GM18858 (cell line): ENCODE results near the gene USB1.

Experiments used
- ATAC-seq: cut with Tn5 transposase; IDR thresholded peaks from one replicate; pipeline ENCODE4 v1.9.1; 2021; ENCODE audit not compliant: unreplicated experiment

USB1 gene, protein sequence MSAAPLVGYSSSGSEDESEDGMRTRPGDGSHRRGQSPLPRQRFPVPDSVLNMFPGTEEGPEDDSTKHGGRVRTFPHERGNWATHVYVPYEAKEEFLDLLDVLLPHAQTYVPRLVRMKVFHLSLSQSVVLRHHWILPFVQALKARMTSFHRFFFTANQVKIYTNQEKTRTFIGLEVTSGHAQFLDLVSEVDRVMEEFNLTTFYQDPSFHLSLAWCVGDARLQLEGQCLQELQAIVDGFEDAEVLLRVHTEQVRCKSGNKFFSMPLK

DNA sequence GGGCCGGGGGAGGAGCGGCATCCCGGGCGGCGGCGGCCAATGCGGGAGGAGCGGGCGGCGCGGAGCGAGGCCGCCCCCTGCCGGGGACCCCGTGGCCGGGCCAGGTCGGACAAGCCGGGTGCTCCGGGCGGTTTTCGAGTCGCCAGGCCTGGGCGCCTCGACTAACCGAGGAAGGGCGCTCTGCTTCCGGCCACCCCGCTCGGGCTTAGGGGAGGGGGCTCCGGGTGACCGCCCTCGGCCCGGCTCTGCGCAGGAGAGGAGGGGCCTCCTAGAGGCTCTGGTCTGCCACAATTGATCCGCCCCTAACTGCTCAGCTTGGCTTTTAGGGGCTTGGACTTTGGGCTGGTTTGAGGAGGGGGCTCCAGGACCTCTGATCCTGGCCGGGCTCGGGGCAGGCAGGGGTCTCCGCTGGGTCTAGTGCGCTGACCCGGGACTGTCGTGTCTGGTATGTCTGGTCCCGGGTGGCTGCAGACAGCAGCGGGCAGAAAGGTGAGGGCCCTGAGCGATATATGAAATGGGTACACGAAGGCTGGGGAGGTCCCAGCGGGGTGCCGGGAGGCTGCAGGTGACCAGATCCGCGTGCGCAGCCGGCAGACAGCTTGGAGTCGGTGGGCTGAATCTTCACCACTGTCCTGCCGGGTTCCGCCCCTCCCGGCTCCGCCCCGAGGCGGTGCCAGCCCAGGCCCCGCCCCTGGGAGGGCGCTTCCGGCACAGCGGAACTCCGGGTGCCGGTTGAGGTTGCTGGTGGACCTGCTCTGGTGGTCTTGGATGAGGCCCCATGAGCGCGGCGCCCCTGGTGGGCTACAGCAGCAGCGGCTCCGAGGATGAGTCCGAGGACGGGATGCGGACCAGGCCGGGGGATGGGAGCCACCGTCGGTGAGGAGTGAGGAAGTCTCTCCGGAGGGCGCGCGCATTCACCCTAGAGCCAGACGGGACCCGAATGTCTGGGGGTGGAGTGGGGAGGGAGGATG is at the start of gene USB1:
TSS of gene USB1 (plus strand) at position 702 of the 971 bp plus-strand sequence. CDS start at position 779, 77 bp downstream.
- peak; percentile 69 for ATAC-seq

DNA sequence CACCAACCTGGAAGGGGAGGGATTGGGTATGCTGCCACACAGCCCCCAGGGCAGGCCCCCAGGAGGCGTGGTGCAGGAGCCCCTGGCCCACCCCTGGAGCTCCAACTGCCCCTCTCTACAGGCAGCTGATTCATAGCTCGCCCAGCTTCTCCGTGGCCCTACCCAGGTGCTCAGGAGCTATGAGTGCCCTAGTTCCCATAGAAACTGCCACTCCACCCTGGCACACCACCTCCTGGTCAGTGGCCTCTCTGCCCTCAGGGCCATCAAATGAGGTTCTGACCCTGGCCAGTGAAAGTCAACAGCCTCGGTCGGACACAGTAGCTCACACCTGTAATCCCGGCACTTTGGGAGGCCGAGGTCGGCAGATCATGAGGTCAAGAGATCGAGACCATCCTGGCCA is 48.3 kb upstream of the USB1 start:
- no peak for ATAC-seq

DNA sequence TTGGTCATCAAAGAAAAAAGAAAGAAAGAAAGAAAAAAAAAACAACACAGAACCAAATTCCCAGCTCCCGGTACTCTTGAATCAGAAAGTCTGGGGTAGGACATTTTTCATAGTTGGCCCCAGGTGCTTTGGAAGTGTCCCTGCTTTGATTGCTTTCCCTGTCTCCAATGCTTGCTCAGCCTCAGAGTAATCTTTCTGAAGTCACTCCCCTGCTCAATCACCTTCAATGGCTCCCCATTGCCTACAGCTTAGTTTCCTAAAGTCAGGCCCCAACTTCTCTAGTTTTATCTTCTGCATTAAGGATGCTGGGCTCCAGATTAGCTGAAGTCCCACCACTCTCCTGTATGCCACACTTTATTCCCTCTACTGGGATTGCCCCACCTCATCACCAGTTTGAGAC is 47.4 kb upstream of the USB1 start:
- ATAC-seq = no peak

DNA sequence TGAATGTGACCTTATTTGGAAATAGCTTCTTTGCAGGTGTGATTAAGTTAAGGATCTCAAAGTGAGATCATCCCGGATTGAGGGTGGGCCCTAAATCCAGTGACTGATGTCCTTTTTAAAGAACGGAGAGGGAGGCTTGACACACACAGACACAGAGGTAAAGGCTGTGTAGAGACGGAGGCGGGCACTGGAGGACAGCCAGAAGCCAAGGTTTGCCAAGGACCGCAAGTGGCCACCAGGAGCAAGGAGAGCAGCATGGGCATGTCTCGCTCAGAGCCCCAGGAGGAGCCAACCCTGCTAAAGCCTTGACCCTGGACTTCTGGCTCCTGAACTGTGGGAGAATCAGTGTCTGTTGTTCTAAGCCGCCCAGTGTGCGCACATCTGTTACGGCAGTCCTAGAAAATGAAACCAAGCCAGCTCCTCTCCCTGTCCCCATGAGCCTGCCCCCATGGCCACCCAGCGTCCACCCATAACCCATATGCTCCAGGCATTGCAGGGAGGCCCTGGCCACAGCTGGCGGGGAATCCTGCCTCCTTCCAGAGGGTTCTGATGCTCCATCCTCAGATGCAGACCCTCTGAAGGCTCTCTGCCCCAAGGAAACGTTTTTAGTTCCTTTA is 45.5 kb upstream of the USB1 start:
- no peak for ATAC-seq

DNA sequence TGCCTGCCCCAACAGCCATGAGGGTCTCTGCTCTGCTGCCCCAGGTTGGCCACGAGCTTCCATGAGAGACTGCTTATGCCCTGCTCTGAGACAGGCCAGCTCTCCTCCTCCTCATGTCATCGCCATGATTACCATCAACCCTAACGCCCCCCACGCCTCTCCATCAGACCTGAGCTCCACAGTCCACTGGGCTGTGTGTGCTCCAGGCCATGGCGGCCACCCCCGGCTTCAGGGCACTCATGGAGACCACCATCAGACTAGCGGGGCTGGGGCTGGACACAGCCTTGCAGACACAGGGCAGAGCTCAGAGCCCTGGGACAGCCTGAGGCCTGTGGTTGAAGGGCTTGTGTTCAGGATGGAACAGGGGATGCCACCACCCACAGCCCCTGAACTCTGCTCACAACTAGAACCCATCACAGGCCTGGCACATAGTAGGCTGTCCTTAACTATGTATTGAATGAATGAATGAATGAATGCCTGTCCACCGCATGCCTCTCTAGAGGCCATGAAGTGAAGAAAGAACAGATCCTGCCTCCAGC is 44.9 kb upstream of the USB1 start:
- no peak for ATAC-seq

DNA sequence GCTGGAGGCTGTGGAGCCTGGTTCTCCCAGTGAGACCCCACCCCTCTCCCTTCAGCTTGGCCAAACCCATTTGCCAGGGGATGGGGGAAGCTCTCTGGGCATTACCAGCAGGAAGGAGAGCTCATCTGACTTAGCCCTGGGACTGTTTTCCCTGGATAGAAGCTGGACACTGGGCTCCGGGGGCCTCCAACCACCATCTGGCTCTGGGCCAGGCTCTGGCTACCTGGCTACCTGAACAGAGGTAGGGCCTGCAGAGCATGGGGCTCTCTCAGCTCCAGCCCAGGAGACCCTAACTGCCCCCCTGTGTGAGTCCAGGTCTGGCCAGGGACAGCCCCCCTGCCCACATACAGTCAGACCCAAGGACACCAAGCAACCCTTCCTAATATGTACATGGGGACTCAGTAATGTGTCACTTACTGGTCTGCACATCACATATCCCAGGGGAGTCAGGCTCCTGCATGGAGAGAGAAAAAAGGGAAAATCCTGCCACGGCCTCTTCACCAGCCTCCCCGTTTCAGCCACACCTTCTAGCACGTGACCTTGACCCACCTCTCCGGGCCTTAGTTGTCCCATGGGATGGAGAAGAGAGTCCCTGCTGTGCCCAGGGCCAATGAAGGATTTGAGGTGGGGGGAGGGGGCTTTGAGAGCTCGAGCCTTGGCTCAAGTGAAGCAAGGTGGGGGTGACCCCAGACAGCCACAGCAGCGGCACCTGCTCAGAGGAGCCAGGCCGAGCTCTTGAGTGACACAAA is 44.1 kb upstream of the USB1 start:
- no peak for ATAC-seq

DNA sequence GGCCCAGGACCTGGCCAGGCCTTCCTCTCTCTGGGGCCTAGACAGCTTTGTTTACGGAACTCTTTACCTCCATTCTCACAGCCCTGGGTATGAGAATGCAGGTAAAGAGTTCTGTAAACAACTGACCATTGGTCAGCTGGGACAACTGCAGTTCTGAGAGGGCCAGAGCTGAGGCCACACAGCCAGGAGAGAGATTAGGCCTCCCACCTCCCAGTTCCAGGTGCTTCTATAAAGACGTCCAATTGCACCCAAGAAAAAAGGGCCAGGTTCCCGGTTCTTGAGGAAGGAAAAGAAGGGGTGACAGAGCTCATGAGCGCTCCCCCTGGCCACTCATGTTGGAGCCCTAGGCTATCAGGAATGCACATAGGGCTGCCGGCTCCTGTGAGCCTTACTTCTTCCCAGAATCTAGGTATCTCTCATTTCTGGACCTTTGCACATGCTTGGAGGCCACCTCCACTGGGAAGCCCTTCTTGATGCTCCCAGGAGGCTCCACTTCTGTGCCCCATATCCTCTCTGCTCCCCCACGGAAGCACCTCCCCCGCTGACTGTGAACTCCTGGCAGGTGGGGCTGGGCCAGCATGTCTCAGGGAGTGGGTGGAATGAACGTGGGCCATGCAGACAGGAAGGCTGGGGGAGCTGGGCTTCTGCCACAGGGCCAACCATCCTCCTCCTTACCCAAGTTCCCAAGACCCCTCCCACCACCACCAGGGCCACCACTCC is 43.4 kb upstream of the USB1 start:
- no peak for ATAC-seq

DNA sequence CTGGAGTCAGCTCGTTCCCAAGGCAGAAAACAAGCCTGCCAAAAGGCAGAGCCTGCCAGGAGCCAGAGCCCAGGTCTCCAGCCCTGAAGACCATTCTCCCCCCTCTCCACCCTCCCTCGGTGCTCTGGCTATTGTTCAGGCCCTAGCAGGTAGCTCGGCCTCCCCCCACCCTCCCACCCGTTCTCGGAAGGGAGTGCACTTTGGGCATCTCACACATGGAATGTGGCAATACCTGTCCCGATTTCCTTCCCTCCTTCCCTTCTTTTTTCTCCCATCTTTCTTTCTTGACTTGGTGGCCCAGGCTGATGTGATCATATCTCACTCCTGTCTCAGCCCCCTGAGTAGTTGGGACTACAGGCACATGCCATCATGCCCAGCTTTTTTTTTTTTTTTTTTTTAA is 42.7 kb upstream of the USB1 start:
- no peak for ATAC-seq

DNA sequence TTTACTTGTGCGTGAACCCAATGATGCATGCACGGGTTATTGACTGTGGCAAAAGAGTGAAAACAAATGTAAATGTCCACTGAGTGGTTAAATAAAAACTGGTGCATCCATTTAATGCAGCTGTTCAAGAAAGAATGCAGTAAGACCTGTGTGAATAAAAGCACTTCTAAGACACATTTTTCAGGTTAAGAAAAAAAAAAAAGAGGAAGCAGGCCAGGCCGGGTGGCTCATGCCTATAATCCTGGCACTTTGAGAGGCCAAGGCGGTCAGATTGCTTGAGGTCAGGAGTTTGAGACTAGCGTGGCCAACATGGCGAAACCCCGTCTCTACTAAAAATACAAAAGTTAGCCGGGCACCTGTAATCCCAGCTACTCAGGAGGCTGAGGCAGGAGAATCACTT is 42.1 kb upstream of the USB1 start:
- no peak for ATAC-seq

DNA sequence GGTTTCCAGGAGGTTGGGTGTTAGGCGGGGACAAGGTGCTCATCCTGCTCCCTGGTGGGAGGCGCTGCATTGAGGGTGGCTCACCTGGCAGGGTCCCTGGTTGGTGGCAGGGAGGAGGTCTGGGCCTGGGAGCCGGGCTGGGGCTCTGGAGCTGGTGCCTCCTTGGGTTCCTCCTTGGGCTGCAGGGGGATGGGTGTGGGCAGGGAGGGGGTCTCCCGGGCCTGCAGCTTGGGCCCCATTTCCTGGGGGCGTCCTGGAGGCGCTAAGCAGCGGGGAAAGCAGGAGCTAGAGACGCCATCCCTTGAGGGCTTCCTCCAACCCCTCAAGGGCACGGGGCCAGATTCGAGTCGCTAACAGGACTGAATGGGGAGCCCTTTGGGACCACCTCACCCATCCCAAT is 41.4 kb upstream of the USB1 start:
- ATAC-seq = no peak

DNA sequence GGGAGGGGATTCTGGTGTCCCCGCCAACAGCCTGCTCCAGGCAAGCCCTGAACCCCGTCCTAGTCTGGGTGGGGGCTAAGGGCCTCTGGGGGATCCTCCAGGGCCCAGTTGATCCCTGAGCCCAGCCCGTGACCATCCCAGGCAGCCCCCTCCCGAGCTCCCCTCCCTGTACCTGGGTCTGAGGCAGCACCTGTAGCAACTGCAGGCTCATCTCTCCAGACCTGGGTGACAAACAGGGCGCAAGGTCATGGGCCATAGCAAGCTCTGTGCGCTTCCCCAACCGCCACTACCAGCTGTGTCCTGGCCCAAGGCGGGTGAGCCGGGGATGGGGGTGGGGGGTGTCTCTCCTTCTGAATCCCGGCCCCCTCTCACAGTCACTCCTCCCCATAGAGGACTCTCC is 40.9 kb upstream of the USB1 start:
- no peak for ATAC-seq

DNA sequence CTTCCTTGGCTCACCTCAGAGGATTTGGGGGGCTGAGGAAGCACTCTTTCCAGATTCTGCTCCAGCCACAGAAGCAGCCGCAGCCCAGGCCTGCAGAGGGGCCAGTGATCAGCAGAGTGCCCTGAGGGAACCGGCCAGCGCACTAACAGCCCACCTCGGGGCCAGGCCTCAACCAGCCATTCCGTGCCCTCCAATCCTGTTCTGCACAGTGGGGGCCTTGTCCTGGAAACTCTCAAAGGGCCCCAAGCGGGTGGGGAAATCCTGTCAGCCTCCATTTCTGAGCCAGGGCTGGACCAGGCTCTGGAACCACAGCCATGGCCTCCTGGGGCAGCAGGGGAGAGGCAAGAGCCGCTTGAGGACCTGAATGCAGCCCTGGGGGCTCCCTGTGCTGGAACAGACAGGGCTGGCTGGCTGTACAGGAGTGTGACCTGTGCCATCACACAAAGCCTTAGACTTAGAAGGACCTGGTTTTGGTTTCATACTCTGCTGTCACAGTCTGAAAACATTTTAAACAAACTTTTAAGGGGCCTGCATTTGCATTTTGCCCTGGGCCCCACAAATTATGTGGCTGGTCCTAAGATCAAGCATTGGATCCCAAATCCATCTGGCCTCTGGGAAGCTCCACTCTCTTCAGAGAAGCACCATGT is 40.3 kb upstream of the USB1 start:
- ATAC-seq = no peak

DNA sequence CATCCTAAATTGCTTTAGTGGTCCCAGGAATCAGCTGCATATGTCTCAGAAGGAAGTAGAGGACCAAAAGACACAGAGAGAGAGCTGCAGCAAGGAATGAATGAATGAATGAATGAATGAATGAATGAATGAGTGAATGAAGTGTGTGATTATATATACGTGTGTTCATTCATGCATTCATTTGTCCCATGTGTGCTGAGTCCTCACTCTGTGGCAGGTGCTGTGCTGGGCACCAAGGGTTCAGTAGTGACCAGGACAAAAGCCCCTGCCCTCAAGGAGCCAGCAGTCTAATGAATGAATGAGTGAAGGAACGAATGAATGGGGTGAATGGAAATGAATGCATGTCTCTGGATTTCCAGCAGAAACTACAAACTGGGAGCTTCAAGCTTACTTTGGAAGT is 39.7 kb upstream of the USB1 start:
- no peak for ATAC-seq

DNA sequence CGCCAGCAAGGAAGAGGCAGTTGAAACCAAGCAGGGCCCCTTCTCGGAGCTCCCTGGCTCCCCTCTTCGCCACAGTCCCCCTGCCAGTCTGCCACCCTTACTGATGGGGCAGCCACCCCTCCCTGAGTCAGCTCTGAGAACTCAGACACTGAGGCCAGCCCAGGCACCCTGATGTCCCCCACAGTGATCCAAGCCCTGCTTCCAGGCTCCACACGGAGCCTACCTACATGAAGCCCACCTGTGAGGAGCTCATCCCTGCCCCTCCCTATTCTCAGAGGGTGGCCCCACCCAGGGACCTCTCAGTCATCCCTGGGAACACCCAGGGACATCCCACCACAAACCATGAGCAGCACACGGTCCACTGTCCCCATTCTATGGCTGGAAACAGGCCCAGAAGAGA is 39.2 kb upstream of the USB1 start:
- ATAC-seq = no peak

DNA sequence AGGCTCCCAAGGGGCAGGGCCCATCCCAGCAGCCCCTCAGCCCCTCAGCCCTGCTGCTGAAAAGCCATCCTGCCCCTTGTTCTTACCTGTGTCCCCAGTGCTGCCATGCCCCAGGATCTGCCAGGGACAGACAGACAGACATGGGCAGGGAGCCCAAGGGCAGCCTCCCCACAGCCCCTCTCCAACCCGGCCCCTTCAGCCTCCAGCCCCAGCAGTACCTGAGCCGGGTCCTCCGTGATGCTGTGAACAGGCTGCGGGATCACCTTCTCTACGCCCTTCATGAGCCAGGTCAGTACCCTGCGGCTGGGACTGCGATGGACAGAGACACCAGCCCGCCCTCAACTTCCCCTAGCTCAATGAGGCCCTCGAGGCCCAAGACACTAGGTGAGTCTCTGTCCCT is 38.5 kb upstream of the USB1 start:
- no peak for ATAC-seq

DNA sequence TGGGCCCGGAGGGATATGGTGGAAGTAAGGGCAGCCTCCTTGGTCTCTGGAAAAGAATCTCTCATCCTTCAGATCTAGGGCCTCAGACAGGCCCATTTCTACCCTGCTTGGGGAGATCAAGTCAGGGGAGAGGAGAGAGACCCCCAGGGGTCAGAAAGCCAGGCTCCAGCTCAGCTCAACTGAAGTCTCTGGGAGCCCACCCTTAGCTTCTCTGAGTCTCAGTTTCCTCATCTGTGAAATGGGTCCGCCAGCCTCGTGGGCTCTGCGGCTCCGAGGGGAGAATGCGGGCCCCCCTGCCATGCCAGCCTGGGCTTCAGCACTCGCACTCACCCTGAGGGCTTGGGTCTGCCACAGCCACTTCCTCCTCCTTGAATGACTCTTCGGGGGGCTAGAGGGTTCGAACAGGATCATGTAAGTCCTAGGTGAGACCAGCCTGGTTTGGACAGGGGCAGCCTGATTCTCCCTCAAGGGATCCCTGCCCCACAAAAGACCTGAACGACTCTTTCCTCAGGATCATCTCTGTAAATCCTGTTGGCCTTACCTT is 37.0 kb upstream of the USB1 start:
- ATAC-seq = no peak

DNA sequence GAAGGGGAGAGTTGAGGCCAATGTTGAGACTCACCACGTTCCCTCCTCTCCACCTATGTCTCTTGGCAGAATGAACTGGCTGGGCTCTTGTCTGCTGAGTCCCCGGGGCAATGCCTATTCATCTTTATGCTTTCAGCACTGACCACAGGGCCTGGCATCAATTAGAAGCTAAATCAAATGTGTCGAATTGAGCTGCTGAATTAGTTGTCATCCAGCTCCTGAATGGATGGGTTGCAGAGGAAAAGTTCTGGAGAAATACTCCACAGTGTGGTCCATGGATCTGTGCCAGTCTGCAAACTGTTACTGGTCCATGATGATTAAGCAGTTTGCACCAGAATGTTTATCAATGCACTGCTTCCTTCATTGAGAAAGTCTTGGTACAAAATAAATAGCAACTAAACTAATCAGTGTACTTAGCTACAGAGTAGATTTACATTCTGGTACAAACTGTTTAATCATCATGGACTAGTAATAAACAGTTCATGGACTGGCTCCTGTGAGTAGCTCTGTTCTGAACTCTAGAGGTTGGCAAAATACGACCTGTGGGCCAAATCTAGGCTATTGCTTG is 34.9 kb upstream of the USB1 start:
- ATAC-seq = no peak

DNA sequence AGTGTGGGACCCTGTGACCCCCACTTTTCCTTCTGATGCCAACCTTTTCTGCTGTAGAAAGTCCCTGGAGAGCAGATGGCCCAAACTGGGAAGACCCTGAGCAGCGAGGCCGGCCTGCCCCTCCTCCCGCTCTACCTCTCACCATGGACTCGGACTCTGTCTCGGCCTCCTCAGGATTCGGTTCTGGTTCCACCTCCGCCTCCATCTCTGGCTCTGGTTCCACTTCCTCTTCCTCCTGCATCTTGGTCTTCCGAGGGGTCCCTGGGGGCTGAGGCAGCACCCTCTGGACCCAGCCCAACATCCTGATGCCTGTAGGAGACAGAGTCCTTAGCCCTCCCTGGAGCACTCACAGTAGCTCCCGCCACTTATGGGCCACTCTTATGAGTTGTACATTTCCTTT is 34.2 kb upstream of the USB1 start:
- no peak for ATAC-seq

DNA sequence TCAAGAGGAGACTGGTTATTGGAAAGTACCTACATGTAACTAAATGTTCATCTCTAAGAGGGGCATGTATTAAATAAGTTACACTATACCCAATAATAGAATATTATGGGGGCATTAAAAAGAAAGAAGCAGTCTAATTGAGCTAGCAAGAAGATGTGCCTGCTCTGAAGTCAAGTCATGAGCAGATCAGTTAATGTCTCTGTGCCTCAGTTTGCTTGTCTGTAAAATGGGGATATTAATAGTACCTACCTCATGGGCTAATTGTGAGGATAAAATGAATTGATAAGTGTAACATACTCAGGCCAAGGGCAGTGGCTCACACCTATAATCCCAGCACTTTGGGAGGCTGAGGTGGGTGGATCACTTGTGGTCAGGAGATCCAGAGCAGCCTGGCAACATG is 33.3 kb upstream of the USB1 start:
- no peak for ATAC-seq
